Stimulated activated CD8-positive, alpha-beta memory T cell treated with anti-CD3 and anti-CD28 coated beads, Interleukin-4, amount 100 ng/mL, for 1 hour (primary cell): ENCODE results near the gene WNT11.

Experiments
- DNase-seq, 2 donors: peaks; one replicate each; pipeline ENCODE4 v3.0.0-alpha.2; 2020; ENCODE audit warnings: low read depth in 2 of 2, low spot score in 1 of 2

Gene WNT11

GRCh38 chr11:76176463-76176862 is 29.8 kb downstream of the WNT11 start:
- DNase-seq = no peak

- no peak for DNase-seq
Observed at GRCh38 chr11:76175783-76176182, 30.5 kb downstream of the WNT11 start.

- no peak for DNase-seq
Observed at GRCh38 chr11:76174330-76174729, 32.0 kb downstream of the WNT11 start.

DNA sequence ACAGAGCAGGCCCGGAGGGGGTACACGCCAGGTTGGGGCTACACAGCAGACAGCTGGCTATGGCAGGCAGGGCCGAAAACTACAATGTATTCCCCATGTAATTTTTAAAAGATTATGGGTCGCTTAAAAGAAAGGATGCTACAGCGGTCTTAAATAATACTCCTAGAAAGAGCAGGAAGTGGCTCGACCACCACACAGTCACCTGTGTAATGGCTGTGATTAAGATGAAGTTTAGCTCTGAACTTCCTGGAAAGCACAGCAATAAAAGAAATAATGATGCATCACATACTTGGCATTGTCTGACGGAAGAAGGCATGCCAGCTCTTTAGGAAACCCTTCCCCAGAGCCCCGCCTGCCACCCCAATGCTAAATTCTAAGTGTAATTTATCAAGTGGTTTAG is 32.6 kb downstream of the WNT11 start:
- DNase-seq = no peak

GRCh38 chr11:76172583-76172982 is 33.7 kb downstream of the WNT11 start:
- DNase-seq = no peak

DNA sequence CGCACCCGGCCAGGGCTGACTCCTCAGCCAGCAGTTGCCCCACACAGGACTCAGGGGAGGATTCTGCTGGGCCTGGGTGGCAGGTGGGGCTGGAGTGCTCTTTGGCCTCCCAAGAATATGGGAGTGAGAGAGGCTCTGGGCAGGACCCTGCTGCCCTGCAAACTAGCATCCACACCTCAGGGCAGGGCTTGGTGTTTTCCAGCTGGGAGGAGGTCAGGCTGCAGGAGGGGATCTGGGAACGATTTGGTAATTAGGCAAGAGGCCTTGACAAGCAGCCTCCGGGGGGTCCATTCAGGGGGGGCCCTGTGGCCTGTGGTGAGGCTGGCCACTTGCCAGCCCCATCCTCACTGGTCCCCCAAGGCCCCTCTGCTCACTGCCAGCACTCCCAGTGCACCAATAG is 35.8 kb downstream of the WNT11 start:
- DNase-seq = no peak

GRCh38 chr11:76169473-76169896 is 36.8 kb downstream of the WNT11 start:
- DNase-seq = no peak

DNA sequence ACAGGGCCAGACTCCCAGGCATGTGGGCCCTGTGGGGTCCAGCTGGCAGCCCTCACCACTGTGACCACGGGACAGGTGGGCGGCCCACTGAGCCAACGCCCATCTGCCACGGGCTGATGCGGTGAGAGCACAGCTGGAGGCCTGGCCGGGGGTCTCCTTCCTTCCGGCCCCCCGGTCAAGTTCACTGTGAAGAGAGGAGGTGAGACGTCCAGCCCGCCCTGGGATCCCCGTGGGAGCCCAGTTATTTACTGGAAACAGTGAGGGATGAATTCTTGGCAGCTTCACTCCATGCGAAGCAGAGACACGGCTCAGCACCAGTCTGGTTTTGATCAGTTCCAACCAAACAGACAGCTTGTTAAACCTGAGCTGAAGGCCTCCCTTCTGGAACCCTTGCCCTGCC is 38.7 kb downstream of the WNT11 start:
- no peak for DNase-seq

DNA sequence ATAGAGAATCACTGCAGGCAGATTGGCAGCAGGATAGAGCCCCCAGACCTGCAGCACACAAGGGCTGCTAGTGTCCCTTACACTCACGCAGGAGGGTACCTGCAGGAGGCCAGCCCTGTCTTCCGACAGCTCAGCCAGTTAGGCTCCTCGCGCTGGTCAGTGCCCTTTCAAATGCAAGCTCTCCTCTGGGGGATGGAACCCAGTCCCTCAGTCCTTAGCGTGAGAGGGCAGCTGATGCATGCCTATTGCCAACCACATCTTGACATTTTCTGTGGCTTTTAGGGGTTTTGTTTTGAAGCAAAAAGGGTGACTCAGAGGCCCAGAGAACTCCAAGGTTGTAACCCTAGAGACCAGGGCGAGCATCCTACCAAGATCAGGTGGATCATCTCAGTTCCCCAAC is 40.0 kb downstream of the WNT11 start:
- DNase-seq = no peak

DNA sequence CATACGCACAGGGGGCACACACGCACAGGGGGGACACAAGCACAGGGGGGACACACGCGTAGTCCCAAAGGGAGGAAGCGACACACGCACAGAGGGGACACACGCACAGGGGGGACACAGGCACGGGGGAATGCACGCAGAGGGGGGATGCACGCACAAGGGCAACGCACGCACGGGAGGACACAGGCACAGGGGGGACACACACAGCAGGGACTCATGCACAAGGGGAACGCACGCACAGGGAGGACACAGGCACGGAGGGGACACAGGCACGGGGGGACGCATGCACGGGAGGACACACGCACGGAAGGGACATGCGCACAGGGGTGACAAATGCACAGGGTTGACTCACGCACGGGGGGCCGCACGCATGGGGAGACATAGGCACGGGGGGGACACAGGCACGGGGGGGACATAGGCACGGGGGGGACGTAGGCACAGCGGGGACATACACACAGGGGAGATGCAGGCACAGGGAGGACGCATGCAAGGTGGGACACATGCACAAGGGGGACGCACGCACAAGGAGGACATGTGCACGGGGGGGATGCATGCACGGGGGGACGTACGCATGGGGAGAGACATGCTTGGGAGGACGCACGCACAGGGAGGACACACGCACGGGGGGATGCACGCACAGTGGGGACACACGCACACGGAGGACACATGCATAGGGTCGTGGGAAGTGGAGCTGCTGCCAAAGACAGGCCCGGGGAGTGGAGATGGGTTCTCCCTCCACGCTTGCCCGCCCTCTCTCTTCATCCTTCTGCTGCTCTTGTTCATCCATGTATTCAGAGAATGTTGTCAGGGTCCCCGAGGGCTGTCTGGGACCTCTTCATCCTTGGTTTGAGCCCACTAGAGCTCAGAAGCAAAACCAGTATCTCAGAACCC is 41.2 kb downstream of the WNT11 start:
- no peak for DNase-seq

DNA sequence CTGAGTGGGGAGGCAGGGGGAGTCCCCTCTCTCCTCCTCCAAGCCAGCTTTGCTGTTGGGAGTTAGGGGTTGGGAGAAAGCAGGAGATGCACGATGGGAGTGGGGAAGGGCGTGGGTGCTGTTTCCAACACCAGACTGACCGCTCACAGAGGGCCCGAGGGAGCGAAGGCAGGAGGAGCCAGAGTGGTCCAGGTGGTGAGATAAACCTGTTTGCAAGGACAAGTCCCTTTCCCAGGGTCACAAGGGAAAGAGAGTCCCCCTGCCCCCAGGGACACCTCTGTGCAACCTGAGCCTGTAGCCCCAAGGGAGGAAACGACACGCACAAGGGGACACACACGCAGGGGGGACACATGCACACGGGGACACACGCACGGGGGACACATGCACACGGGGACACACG is 42.2 kb downstream of the WNT11 start:
- no peak for DNase-seq

- DNase-seq = no peak
Observed at GRCh38 chr11:76163289-76163880, 42.9 kb downstream of the WNT11 start.

GRCh38 chr11:76162336-76163288 is 43.7 kb downstream of the WNT11 start:
- DNase-seq = no peak

DNA sequence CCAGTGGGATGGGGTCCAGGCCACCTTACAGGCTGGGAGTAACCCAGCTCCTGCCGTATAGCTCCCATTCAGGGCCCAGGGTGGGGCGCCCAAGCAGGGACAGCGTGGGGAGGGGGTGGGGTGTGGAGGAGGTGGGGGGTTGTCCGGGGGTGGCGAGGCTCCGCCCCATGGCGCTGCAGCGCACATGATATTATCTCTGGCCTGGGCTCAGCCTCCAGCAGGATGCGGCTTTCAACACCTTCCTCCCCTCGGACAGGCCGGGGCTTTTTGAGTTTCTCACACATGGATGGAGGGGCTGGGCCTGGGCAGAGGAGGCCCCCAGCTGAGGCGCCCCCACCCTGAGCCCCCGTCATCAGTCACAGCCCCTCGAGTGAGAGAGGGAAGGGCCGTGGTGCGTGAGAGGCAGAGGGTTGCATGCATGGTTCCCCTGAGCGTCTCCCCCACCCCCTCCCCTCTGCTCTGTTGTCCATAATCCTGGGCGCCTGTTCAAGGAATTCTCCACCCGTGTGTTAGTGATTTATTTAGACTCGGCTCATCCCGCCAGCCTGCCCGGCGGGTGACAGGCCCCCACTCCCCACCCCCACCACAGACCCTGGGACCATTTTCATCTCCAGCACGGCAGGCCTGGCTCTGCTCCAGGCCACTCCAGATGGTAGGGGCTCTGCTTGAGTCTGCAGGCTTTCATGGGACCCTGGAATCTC is 44.9 kb downstream of the WNT11 start:
- no peak for DNase-seq

GRCh38 chr11:76160856-76161255 is 45.4 kb downstream of the WNT11 start:
- no peak for DNase-seq

GRCh38 chr11:76159983-76160661 is 46.2 kb downstream of the WNT11 start:
- no peak for DNase-seq

- no peak for DNase-seq
Observed at GRCh38 chr11:76159303-76159937, 46.9 kb downstream of the WNT11 start.

GRCh38 chr11:76158394-76159302 is 47.7 kb downstream of the WNT11 start:
- no peak for DNase-seq

- DNase-seq = no peak
Observed at GRCh38 chr11:76157891-76158290, 48.4 kb downstream of the WNT11 start.
